ENCODE measurements around the gene PET117. TPM values are rescaled to one million over a fixed set of nuclear protein-coding genes. Genes with fewer than 3 reads are reported as not detected.
"Not testable (repeated sequence)": the region's sequence is repeated elsewhere in the genome, so short reads cannot be mapped to it uniquely, and the experiment has no call there.

PET117 gene
- polyA plus RNA-seq (2013, experiment 1 of 2) = 12.0 TPM
- 13.1 TPM for polyA plus RNA-seq (2013, experiment 2 of 2)

- H2BK120ac ChIP-seq (ENCODE audit: low read depth, low read length) = peak within 1 kb of the TSS; percentile 77
- peak within 1 kb of the TSS in 1 of 2 experiments; percentile 72 for H3K23ac ChIP-seq (ENCODE audit: low read length in 2 of 2)
- H3K4me1 ChIP-seq (ENCODE audit: control insufficient read depth, insufficient read depth, low read depth, low read length) = peaks cover 2% of the 10 kb centered on the region
- no peak within 1 kb of the TSS for H2AK5ac ChIP-seq (ENCODE audit: low read length, severe bottlenecking)
- H3K18ac ChIP-seq (ENCODE audit: low read depth in 1 of 2, low read length in 2 of 2) = peak within 1 kb of the TSS; percentile 94 to 99
- peak within 1 kb of the TSS; percentile 85 to 94 for H3K4me3 ChIP-seq (ENCODE audit: insufficient read depth in 1 of 2, low read depth in 1 of 2, low read length in 2 of 2)
- H3K27me3 ChIP-seq (ENCODE audit: control insufficient read depth in 1 of 2, insufficient read depth in 1 of 2, low read length in 2 of 2) = no peaks in the 10 kb centered on the region
- peak within 1 kb of the TSS; percentile 99 for H2AFZ ChIP-seq (ENCODE audit: low read depth, low read length)
- H3K4me2 ChIP-seq (ENCODE audit: low read length, poor library complexity, severe bottlenecking) = peak within 1 kb of the TSS; percentile 84
- peak; percentile 95 for DNase-seq
- H4K91ac ChIP-seq (ENCODE audit: low read length) = peak within 1 kb of the TSS; percentile 98
- peak within 1 kb of the TSS; percentile 83 for H2BK5ac ChIP-seq (ENCODE audit: low read depth, low read length, poor library complexity, severe bottlenecking)
- peaks cover 3 to 7% of the 10 kb centered on the region in 2 experiments for H3K36me3 ChIP-seq (ENCODE audit: control insufficient read depth in 1 of 2, insufficient read depth in 2 of 2, low read depth in 1 of 2, low read length in 2 of 2)
- H2BK15ac ChIP-seq (ENCODE audit: low read depth, poor library complexity, severe bottlenecking) = peak within 1 kb of the TSS; percentile 75
- peak within 1 kb of the TSS; percentile 79 to 93 for H3K4ac ChIP-seq (ENCODE audit: low read depth in 1 of 2, low read length in 2 of 2)
- WGBS = under 1% methylated on average over 85 of the region's 87 CpGs
- no peaks in the 10 kb centered on the region for H3K9me3 ChIP-seq (ENCODE audit: control insufficient read depth, low read length)
- H3K9ac ChIP-seq (ENCODE audit: low read length) = peak within 1 kb of the TSS; percentile 95
- peaks cover 7% of the 10 kb centered on the region for H3K79me1 ChIP-seq (replicated peaks; ENCODE audit: low read length, poor library complexity, severe bottlenecking)
- peak within 1 kb of the TSS; percentile 86 for H4K8ac ChIP-seq (ENCODE audit: low read length)
- H2BK12ac ChIP-seq (ENCODE audit: low read length in 2 of 2) = no peak within 1 kb of the TSS
- H3K27ac ChIP-seq (ENCODE audit: low read length, poor library complexity, severe bottlenecking) = peak within 1 kb of the TSS; percentile 83
- H3K14ac ChIP-seq (ENCODE audit: low read length in 2 of 2) = peak within 1 kb of the TSS in 1 of 2 experiments; percentile 76
Measured at GRCh38 chr20:18137412-18138265, at the start of gene PET117, which contains the start of gene KAT14. PET117 (plus strand) TSS chr20:18137863; CDS start chr20:18137956, 93 bp downstream. KAT14 (plus strand) TSS chr20:18137863; CDS start chr20:18142661, 4,798 bp downstream.

GRCh38 chr20:18088298-18088697 is 49.4 kb upstream of the PET117 start:
- H3K18ac ChIP-seq (ENCODE audit: low read depth in 1 of 2, low read length in 2 of 2); H3K23ac ChIP-seq (ENCODE audit: low read length in 2 of 2); H3K14ac ChIP-seq (ENCODE audit: low read length in 2 of 2); H2BK120ac ChIP-seq (ENCODE audit: low read depth, low read length); H2AK5ac ChIP-seq (ENCODE audit: low read length, severe bottlenecking); H3K79me1 ChIP-seq (replicated peaks; ENCODE audit: low read length, poor library complexity, severe bottlenecking); DNase-seq; H4K91ac ChIP-seq (ENCODE audit: low read length); H2BK12ac ChIP-seq (ENCODE audit: low read length in 2 of 2); H3K27ac ChIP-seq (ENCODE audit: low read length, poor library complexity, severe bottlenecking); H3K4ac ChIP-seq (ENCODE audit: low read depth in 1 of 2, low read length in 2 of 2); H2BK5ac ChIP-seq (ENCODE audit: low read depth, low read length, poor library complexity, severe bottlenecking); H3K4me1 ChIP-seq (ENCODE audit: control insufficient read depth, insufficient read depth, low read depth, low read length); H3K4me3 ChIP-seq (ENCODE audit: insufficient read depth in 1 of 2, low read depth in 1 of 2, low read length in 2 of 2); H3K4me2 ChIP-seq (ENCODE audit: low read length, poor library complexity, severe bottlenecking); H3K36me3 ChIP-seq (ENCODE audit: control insufficient read depth in 1 of 2, insufficient read depth in 2 of 2, low read depth in 1 of 2, low read length in 2 of 2); H2AFZ ChIP-seq (ENCODE audit: low read depth, low read length); H2BK15ac ChIP-seq (ENCODE audit: low read depth, poor library complexity, severe bottlenecking); H4K8ac ChIP-seq (ENCODE audit: low read length); H3K9ac ChIP-seq (ENCODE audit: low read length): not testable (repeated sequence)
- Histone ChIP-seq H3K9me3 (ENCODE audit: control insufficient read depth, low read length) (peaks cover 11% of the 10 kb centered on the region), H3K27me3 (ENCODE audit: control insufficient read depth in 1 of 2, insufficient read depth in 1 of 2, low read length in 2 of 2) (peaks cover 3 to 16% of the 10 kb centered on the region in 2 experiments)
- WGBS = 66% methylated on average over 3 of the region's 3 CpGs

GRCh38 chr20:18088841-18089240 is 48.8 kb upstream of the PET117 start:
- H2BK120ac ChIP-seq (ENCODE audit: low read depth, low read length); H3K36me3 ChIP-seq (ENCODE audit: control insufficient read depth in 1 of 2, insufficient read depth in 2 of 2, low read depth in 1 of 2, low read length in 2 of 2); H3K9me3 ChIP-seq (ENCODE audit: control insufficient read depth, low read length); H2AK5ac ChIP-seq (ENCODE audit: low read length, severe bottlenecking); H2AFZ ChIP-seq (ENCODE audit: low read depth, low read length); H3K4ac ChIP-seq (ENCODE audit: low read depth in 1 of 2, low read length in 2 of 2); H3K4me1 ChIP-seq (ENCODE audit: control insufficient read depth, insufficient read depth, low read depth, low read length); H3K79me1 ChIP-seq (replicated peaks; ENCODE audit: low read length, poor library complexity, severe bottlenecking); H2BK15ac ChIP-seq (ENCODE audit: low read depth, poor library complexity, severe bottlenecking); H3K14ac ChIP-seq (ENCODE audit: low read length in 2 of 2); H3K9ac ChIP-seq (ENCODE audit: low read length); H2BK12ac ChIP-seq (ENCODE audit: low read length in 2 of 2); H3K18ac ChIP-seq (ENCODE audit: low read depth in 1 of 2, low read length in 2 of 2); DNase-seq; H3K27ac ChIP-seq (ENCODE audit: low read length, poor library complexity, severe bottlenecking); H2BK5ac ChIP-seq (ENCODE audit: low read depth, low read length, poor library complexity, severe bottlenecking); H3K23ac ChIP-seq (ENCODE audit: low read length in 2 of 2); H4K8ac ChIP-seq (ENCODE audit: low read length); H4K91ac ChIP-seq (ENCODE audit: low read length); H3K4me3 ChIP-seq (ENCODE audit: insufficient read depth in 1 of 2, low read depth in 1 of 2, low read length in 2 of 2); H3K4me2 ChIP-seq (ENCODE audit: low read length, poor library complexity, severe bottlenecking): not testable (repeated sequence)
- peaks cover 3 to 16% of the 10 kb centered on the region in 2 experiments for H3K27me3 ChIP-seq (ENCODE audit: control insufficient read depth in 1 of 2, insufficient read depth in 1 of 2, low read length in 2 of 2)
- WGBS = 96% methylated on average over 9 of the region's 11 CpGs

- Histone ChIP-seq H3K79me1 (replicated peaks; ENCODE audit: low read length, poor library complexity, severe bottlenecking) (no peaks in the 10 kb centered on the region), H2BK12ac (ENCODE audit: low read length in 2 of 2) (no peak overlapping the region), H3K27me3 (ENCODE audit: control insufficient read depth in 1 of 2, insufficient read depth in 1 of 2, low read length in 2 of 2) (peaks cover 6 to 22% of the 10 kb centered on the region in 2 experiments), H4K8ac (ENCODE audit: low read length) (no peak overlapping the region), H3K4ac (ENCODE audit: low read depth in 1 of 2, low read length in 2 of 2) (no peak overlapping the region), H3K14ac (ENCODE audit: low read length in 2 of 2) (no peak overlapping the region), H3K4me3 (ENCODE audit: insufficient read depth in 1 of 2, low read depth in 1 of 2, low read length in 2 of 2) (no peak overlapping the region), H2AK5ac (ENCODE audit: low read length, severe bottlenecking) (no peak overlapping the region), H3K18ac (ENCODE audit: low read depth in 1 of 2, low read length in 2 of 2) (no peak overlapping the region), H2AFZ (ENCODE audit: low read depth, low read length) (no peak overlapping the region), H2BK15ac (ENCODE audit: low read depth, poor library complexity, severe bottlenecking) (no peak overlapping the region), H2BK5ac (ENCODE audit: low read depth, low read length, poor library complexity, severe bottlenecking) (no peak overlapping the region), H3K27ac (ENCODE audit: low read length, poor library complexity, severe bottlenecking) (no peak overlapping the region), H3K4me1 (ENCODE audit: control insufficient read depth, insufficient read depth, low read depth, low read length) (no peaks in the 10 kb centered on the region), H3K4me2 (ENCODE audit: low read length, poor library complexity, severe bottlenecking) (no peak overlapping the region), H3K23ac (ENCODE audit: low read length in 2 of 2) (no peak overlapping the region), H2BK120ac (ENCODE audit: low read depth, low read length) (no peak overlapping the region), H3K36me3 (ENCODE audit: control insufficient read depth in 1 of 2, insufficient read depth in 2 of 2, low read depth in 1 of 2, low read length in 2 of 2) (no peaks in the 10 kb centered on the region), H3K9me3 (ENCODE audit: control insufficient read depth, low read length) (no peaks in the 10 kb centered on the region), H4K91ac (ENCODE audit: low read length) (no peak overlapping the region), H3K9ac (ENCODE audit: low read length) (no peak overlapping the region)
- DNase-seq = no peak
- WGBS = 52% methylated on average over 3 of the region's 3 CpGs
Measured at GRCh38 chr20:18090044-18090443, 47.6 kb upstream of the PET117 start.

Measured in mesenchymal stem cell (in vitro differentiated cells and primary cell).